Left lobe of liver (tissue), 2 donors: ENCODE measurements around the gene CRB2. TPM values are rescaled to one million over a fixed set of nuclear protein-coding genes. Genes with fewer than 3 reads are reported as not detected.
A peak's percentile ranks its signal among the peaks of the same experiment; 100 is the strongest.

Experiments used
- ATAC-seq: fragments of 200-7000 bp; cut with Tn5 transposase; one replicate; pipeline ENCODE4 v1.9.1; 2020; ENCODE audit warnings: mild to moderate bottlenecking, moderate library complexity
- DNase-seq: peaks from one replicate; pipeline ENCODE4 v3.0.0-alpha.2; 2020; ENCODE audit warnings: low spot score
- total RNA-seq: library from RNA; stranded (reverse); gene quantifications from one replicate; pipeline ENCODE4 v1.2.1, GENCODE V29; 2021
- donor health status: DM: no; HTN: no; CAD: no; lungs with moderate emphysema.
- donor health status: DM: no; HTN: yes; CAD: no.

Gene CRB2
- total RNA-seq, 1 donor from 2014 or later = not detected

DNA sequence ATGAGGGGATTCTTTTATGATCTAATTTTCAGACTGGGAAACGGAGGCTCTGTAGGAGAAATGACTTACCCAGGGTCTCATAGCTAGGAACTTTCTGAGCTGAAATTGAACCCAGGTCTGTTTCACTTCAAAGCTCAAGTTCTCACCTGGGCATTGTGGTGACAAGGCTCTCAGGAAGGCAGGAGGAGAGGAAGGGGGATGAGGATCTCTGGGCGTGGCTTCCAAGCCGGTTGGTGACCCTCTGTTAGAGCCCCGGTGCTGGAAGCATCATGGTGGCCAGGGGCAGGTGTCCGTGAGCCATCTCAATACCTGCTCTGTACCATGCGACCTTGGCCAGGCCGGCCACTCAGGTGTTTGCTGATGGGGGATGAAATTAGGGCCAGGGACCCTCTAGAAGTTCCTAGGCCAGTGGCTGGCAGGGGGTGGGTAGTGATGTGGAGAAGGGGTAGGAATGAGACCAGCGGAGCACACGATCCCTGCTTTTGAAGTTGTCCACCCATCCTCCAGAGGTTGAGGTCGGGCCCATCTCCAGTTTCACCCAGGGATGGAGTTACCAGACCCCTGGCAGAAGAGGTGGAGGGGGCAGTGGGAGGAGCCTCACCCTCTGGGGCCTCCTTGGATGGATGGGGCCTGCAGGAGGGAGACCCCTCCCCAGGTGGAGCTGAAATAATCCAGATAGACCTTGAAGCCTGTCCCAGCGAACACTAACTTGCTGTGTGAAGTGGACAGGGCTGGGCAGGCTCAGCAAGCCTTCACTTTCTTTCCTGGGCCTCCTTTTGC, 5.9 kb downstream of the CRB2 start:
- ATAC-seq = no peak
- DNase-seq = no peak

DNA sequence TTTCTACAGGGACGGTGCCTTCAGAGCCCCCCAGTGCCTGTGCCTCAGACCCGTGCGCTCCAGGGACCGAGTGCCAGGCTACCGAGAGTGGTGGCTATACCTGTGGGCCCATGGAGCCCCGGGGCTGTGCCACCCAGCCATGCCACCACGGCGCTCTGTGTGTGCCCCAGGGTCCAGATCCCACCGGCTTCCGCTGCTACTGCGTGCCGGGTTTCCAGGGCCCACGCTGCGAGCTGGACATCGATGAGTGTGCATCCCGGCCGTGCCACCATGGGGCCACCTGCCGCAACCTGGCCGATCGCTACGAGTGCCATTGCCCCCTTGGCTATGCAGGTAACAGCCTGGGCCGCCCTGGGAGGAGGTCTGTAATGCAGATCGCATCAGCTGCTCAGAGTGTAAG, 6.9 kb downstream of the CRB2 start:
- ATAC-seq (no peak), DNase-seq (no peak)

DNA sequence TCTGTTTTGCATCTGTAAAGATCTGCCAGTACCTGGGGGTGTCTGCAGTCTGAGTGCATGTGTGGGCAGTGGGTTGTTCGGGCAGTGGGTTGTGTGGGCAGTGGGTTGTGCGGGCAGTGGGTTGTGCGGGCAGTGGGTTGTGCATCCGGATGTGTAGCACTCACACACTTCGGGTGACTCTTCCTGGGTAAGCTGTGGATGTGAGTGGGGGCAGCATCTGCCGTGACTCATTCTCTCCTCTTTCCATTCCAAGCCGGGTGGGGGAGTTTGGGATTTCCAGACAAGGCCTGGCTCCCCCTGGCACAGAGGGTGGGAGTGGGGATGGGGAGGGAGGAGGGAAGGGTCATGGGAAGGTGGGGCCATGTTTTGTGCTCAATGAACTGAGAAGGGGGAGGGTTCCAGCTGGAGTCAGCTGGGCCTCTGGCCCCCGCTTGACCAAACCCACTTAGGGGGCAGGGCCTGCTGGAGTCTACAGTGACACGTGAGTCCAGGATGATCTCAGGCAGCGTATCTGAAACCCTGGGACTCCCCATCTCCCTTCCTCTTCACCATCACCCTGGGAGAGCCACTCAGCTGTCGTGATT, 8.3 kb downstream of the CRB2 start:
- DNase-seq (no peak), ATAC-seq (no peak)

DNA sequence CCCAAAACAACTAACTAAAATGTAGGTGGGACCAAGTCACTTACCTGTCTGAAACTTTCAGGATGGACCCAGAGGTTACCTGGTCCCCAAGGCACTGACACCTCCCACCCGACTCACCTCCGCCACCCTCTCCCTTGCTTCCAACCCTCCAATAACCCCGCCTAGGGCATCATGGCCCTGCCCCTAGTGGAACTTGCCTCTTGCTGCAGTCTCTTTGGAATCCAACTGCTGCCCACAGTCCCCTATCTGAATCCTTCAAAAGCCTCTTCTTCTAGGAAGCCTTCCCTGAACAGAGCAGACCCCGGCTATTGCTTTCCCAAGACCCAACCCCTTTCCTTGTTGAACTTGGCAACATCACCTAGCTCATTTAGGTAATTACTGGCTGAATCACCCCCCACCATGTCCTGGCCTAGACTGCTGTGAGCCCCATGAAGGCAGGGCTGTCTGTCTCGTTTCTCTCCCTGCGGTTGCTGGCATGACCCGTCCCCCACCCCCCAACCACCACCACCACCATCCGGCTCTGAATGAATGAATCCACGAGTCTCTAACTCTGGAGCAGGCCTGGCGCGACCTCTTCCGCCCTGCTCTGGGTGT, 9.4 kb downstream of the CRB2 start:
- ATAC-seq (no peak), DNase-seq (no peak)

DNA sequence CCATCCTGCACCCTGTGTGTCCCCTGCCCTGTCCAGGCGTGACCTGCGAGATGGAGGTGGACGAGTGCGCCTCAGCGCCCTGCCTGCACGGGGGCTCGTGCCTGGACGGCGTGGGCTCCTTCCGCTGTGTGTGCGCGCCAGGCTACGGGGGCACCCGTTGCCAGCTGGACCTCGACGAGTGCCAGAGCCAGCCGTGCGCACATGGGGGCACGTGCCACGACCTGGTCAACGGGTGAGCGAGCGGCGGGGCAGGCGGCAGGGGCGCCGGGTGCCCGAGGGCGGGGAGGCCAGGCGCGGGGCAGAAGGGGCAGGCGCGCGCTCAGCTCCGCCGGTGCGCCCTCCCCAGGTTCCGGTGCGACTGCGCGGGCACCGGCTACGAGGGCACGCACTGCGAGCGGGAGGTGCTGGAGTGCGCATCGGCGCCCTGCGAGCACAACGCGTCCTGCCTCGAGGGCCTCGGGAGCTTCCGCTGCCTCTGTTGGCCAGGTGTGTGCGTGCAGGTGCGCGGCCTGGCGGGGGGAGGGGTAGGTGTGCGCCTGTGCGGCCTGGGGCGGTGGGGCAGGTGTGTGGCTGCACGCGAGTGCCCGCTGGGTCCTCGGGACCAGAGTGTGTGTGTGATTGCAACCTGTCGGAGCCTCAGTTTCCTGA, 10.0 kb downstream of the CRB2 start:
- DNase-seq = no peak

DNA sequence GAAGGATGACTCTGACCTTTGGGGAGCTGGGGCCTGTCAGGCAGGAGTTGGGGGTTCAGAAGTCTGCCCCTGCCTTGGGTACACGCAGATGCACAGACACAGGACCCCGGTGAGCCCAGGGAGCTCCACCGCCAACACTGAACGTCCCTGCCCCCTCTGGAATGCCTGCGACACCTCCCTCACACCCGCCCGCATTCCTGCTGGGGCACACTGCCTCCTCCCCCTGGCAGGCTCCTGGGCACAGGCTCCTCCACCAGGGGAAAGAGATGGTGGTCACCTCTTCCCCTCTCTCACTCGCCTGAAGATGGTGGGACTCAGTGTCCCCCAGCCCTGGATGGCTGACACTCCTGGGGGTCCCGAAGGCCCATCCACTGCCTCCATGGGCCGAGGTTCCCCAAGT, 12.0 kb downstream of the CRB2 start:
- no peak for DNase-seq
- no peak for ATAC-seq

More for the DNA sequence above, 10.0 kb downstream of the CRB2 start:
- ATAC-seq = no peak

DNA sequence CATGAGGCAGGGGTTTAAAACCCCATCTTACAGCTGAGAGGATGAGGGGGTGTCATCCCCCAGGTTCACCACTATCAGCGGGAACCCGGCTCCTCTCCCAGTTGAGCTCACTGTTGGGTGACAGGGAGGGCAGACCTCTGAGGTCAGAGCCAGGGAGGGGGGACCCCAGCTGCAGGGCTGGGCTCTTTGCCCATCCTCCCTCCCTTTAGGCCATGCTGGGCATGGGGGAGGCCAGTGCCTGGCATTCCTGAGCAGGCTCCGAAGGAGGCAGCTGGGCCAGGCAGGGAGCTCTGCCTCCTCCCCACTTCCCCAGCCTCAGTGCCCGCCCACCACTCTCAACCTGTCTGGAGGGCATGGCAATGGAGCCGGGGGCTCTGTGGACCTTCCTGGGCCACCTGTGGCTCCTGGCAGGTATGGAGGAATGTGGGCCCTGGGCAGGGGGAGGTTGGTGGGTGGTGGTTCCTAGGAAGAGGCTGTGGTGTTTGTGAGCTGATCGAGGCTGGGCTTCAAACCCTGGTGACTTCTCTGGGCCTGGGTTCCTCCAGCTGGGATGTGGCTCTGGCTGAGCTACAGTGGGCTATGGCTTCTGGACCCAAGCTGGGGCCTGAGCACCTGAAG, 12.6 kb downstream of the CRB2 start:
- DNase-seq (no peak), ATAC-seq (no peak)

DNA sequence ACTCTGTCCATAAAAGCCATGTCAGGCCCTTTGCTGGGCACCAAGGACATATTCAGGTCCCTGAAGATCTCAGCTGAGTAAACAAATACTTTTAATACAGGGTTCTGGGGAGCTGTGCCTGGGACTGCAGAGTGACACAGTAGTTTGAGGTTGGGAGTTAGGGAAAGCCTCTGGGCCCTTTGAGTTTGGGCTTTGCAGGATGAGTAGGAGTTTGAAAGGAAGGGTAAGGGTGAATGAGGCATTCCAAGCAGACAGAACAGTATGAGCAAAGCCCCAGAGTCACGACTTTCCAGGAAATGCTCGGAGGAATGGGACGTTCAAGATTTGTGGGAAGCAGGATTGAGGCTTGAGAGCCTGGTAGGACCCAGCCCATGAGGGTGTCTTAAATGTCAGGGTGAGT, 13.3 kb downstream of the CRB2 start:
- no peak for DNase-seq
- ATAC-seq = no peak

DNA sequence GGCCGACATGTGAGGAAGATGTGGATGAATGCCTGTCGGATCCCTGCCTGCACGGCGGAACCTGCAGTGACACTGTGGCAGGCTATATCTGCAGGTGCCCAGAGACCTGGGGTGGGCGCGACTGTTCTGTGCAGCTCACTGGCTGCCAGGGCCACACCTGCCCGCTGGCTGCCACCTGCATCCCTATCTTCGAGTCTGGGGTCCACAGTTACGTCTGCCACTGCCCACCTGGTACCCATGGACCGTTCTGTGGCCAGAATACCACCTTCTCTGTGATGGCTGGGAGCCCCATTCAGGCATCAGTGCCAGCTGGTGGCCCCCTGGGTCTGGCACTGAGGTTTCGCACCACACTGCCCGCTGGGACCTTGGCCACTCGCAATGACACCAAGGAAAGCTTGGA, 14.1 kb downstream of the CRB2 start:
- ATAC-seq (no peak), DNase-seq (no peak)

DNA sequence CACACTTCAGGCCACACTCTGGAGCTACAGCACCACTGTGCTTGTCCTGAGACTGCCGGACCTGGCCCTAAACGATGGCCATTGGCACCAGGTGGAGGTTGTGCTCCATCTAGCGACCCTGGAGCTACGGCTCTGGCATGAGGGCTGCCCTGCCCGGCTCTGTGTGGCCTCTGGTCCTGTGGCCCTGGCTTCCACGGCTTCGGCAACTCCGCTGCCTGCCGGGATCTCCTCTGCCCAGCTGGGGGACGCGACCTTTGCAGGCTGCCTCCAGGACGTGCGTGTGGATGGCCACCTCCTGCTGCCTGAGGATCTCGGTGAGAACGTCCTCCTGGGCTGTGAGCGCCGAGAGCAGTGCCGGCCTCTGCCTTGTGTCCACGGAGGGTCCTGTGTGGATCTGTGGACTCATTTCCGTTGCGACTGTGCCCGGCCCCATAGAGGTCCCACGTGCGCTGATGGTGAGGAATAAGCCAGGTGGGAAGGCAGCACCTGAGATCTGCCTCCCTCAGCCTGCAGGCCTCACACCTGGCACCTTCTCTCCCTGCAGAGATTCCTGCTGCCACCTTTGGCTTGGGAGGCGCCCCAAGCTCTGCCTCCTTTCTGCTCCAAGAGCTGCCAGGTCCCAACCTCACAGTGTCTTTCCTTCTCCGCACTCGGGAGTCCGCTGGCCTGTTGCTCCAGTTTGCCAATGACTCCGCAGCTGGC, 14.7 kb downstream of the CRB2 start:
- DNase-seq (no peak), ATAC-seq (no peak)

DNA sequence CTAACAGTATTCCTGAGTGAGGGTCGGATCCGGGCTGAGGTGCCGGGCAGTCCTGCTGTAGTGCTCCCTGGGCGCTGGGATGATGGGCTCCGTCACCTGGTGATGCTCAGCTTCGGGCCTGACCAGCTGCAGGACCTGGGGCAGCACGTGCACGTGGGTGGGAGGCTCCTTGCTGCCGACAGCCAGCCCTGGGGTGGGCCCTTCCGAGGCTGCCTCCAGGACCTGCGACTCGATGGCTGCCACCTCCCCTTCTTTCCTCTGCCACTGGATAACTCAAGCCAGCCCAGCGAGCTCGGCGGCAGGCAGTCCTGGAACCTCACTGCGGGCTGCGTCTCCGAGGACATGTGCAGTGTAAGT, 15.2 kb downstream of the CRB2 start:
- ATAC-seq (no peak), DNase-seq (no peak)

DNA sequence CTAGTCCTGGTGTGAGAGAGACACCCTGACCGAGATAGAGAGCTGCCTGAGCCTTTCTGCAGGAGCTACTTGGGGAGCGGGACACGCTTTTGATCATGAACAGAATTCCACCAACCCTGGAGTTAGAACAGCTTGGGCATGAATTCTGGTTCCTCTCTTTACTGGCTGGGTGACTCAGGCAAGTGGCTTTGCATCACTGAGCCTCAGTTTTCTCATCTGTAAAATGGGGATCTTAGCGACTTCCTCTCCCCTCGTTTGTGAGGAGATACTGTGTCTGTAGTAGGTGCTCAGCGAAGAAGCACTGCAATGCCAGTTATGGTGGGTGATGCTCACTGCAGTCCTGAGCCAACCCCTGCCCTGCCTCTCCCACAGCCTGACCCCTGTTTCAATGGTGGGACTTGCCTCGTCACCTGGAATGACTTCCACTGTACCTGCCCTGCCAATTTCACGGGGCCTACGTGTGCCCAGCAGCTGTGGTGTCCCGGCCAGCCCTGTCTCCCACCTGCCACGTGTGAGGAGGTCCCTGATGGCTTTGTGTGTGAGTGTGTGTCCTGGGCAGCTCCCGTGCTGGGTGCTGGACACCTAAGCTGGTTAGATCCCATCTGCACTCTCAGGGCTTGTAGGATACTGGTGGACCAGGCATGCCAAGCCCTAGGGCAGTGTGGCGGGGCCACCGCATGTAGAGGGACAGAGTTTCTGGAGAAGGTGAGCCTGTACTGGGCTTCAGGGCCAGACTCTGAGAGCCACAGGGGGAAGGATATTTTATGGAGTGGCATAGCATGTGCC, 16.0 kb downstream of the CRB2 start:
- DNase-seq (no peak), ATAC-seq (no peak)

DNA sequence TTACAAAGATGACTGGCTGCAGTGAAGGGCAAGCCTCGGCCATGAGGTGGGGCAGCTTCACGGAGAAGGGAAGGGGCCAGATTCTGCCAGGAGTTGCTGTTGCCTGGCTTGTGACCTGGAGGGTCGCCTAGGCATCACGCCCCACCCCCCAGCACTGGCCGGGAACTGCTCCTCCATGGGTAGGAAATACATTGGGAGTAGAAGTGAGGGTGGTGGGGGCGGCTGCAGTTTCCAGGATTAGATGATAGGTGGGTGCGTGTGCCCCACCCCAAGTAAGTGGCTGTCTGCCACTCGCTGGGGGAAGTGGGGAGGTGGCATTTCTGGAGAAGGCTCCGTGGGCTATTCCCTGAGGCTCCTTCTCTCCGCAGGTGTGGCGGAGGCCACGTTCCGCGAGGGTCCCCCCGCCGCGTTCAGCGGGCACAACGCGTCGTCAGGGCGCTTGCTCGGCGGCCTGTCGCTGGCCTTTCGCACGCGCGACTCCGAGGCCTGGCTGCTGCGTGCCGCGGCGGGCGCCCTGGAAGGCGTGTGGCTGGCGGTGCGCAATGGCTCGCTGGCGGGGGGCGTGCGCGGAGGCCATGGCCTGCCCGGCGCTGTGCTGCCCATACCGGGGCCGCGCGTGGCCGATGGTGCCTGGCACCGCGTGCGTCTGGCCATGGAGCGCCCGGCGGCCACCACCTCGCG, 16.9 kb downstream of the CRB2 start:
- ATAC-seq (no peak), DNase-seq (no peak)

DNA sequence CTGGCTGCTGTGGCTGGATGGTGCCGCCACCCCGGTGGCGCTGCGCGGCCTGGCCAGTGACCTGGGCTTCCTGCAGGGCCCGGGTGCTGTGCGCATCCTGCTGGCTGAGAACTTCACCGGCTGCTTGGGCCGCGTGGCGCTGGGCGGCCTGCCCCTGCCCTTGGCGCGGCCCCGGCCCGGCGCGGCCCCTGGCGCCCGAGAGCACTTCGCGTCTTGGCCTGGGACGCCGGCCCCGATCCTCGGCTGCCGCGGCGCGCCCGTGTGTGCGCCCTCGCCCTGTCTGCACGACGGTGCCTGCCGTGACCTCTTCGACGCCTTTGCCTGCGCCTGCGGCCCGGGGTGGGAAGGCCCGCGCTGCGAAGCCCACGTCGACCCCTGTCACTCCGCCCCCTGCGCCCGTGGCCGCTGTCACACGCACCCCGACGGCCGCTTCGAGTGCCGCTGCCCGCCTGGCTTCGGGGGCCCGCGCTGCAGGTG, 17.5 kb downstream of the CRB2 start:
- DNase-seq (no peak), ATAC-seq (peak; percentile 5)

DNA sequence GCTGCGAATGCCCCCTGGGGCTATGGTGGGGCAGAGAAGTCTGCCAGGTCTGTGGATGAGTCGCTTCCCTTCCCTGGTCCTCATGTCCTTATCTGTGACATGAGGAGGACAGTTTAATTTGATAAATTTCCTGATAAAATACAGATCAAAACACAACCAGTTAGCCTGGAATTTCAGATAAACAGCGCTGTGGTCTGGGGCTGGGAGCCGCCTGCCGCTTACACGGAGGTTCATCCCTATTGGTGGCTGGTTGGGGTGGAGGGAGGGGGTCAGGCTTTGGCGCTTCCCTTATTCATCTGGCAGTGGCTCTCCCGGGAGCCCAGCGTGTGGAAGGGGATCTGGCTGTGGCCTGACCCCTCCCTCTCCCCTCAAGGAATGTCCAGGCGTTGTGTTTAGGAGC, 17.9 kb downstream of the CRB2 start:
- ATAC-seq (no peak), DNase-seq (no peak)

DNA sequence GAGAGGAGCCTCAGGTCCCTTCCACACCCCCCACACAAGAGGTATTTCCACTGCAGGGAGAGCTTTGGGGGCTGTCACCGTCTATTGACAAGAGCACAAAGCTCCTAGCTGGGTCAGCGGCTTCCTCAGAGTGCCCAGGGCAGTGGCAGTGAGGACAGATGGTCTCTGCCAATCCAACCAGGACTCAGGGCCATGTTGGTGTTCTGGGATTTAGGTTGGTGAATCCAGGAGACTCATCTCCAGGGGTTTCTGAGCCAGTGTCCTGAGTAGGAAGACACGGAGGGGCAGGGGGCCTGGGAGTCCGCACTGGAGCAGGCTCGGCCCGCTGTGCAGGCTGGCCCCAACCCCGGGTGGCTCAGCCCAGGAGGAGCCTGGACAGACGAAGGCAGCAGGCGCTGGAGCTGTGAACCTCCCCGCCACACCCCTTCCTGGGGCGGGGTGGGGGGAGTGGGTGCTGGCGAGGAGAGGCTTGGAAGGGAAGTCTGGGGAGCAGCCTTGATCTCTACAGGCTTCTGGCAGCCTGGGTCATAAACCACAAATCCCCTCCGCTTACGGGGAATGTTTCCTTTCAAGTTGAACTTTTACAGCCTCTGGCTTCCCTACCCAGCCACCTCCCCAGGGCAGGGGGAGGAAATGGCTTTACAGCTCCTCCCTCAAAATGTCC, 19.6 kb downstream of the CRB2 start:
- ATAC-seq = peak; percentile 21
- DNase-seq = no peak

DNA sequence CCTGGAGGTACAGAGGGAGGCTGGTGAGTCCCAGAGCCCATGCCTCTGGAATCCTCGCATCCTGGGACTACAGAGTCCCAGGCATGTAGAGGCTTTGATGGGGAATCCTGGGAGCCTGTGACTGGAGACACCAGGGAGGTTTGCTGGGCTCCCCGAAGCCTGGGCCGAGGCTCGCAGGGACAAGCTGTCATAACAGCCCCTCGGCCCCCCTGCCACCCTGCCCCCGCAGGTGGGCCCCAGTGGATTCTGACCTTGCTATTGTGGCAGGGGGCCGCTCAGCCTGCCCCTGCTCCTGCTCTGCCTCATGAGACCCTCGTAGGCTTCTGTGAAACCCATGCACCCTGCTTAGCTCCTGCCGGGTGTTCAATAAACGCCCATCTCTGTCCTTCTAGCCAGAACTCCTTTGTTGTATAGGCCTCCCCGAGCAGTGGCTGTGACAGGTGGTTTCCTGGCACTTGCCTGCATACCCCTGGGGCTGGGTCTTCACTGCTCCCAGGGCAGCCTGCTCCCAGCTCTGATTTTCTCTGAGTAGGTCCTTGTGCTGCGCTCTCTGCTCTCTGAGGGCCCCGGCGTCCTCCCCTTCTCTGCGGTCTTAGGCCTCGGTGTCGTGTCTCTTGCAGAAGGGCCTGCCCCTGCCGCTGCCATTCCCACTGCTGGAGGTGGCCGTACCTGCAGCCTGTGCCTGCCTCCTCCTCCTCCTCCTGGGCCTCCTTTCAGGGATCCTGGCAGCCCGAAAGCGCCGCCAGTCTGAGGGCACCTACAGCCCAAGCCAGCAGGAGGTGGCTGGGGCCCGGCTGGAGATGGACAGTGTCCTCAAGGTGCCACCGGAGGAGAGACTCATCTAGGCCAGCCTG, 20.4 kb downstream of the CRB2 start:
- DNase-seq (no peak), ATAC-seq (peak; percentile 7)
